ENCODE results near the gene SPPL2A. TPM values are rescaled to one million over a fixed set of nuclear protein-coding genes. Genes with fewer than 3 reads are reported as not detected.

The SPPL2A gene
- total and polyA plus RNA-seq, 10 of the 15 experiments (the other 5 are each of a cell fraction or from before 2014, with no cell fraction given): 11.3 to 83.8 (median 44.0) TPM

DNA sequence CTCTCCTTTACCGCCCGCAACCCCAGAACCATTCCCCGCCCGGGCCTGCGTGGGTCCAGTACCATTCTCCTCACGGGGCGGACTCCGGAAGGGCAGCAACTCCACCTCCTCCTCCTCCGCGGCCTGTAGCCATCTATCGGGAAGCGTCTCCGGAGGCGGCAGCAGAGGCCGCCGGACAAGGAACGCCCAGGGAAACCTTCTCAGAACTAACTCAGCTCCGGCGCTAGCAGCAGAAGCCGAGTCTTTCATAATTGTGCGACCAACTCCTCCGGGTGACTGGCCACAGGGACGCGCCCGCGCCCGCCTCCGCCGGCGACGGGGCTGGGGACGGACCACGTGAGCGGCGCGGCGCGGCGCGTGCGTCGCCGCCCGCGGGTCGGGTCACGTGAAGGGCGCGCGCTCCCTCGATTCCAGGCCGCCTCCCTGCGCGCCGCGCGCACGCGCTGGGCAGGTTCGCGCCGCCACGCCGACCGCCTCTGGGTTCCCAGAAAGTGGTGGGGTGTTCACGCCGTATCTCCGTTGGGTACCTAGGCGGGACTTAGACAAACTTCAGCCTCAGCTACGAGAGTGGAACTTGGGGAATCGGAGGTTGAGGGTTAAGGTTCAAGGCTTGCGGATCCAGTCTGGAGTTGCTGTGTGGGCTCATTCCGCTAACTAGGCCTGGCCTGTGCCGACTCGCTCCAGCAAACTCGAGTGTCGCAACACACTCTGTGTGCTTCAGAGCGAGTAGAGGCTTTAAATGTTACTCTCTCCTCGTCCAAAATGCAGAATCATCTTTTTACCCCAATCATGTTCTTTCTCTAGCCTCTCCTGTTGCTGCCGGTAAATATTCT lies 78.8 kb downstream of the SPPL2A start, which contains the start of gene TRPM7 (continued):
- TF ChIP-seq, protein P1, sequence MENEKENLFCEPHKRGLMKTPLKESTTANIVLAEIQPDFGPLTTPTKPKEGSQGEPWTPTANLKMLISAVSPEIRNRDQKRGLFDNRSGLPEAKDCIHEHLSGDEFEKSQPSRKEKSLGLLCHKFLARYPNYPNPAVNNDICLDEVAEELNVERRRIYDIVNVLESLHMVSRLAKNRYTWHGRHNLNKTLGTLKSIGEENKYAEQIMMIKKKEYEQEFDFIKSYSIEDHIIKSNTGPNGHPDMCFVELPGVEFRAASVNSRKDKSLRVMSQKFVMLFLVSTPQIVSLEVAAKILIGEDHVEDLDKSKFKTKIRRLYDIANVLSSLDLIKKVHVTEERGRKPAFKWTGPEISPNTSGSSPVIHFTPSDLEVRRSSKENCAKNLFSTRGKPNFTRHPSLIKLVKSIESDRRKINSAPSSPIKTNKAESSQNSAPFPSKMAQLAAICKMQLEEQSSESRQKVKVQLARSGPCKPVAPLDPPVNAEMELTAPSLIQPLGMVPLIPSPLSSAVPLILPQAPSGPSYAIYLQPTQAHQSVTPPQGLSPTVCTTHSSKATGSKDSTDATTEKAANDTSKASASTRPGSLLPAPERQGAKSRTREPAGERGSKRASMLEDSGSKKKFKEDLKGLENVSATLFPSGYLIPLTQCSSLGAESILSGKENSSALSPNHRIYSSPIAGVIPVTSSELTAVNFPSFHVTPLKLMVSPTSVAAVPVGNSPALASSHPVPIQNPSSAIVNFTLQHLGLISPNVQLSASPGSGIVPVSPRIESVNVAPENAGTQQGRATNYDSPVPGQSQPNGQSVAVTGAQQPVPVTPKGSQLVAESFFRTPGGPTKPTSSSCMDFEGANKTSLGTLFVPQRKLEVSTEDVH (IDR thresholded peaks at IDR 0.05; ENCODE audit: low read depth, partially characterized antibody): no peak
- TF ChIP-seq MEF2B (IDR thresholded peaks at IDR 0.05; ENCODE audit: partially characterized antibody, poor library complexity, severe bottlenecking): no peak
- TF ChIP-seq POLR2A (IDR thresholded peaks at IDR 0.05; ENCODE audit: low read depth, low read length): peak; percentile 95
- TF ChIP-seq, protein P2, sequence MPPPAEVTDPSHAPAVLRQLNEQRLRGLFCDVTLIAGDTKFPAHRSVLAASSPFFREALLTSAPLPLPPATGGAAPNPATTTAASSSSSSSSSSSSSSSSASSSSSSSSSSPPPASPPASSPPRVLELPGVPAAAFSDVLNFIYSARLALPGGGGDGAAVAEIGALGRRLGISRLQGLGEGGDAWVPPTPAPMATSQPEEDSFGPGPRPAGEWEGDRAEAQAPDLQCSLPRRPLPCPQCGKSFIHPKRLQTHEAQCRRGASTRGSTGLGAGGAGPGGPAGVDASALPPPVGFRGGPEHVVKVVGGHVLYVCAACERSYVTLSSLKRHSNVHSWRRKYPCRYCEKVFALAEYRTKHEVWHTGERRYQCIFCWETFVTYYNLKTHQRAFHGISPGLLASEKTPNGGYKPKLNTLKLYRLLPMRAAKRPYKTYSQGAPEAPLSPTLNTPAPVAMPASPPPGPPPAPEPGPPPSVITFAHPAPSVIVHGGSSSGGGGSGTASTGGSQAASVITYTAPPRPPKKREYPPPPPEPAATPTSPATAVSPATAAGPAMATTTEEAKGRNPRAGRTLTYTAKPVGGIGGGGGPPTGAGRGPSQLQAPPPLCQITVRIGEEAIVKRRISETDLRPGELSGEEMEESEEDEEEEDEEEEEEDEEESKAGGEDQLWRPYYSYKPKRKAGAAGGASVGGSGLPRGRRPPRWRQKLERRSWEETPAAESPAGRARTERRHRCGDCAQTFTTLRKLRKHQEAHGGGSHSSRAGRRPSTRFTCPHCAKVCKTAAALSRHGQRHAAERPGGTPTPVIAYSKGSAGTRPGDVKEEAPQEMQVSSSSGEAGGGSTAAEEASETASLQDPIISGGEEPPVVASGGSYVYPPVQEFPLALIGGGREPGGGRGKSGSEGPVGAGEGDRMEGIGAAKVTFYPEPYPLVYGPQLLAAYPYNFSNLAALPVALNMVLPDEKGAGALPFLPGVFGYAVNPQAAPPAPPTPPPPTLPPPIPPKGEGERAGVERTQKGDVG (CRISPR knock-in tag; IDR thresholded peaks at IDR 0.05): no peak
- TF ChIP-seq POU2F2 (IDR thresholded peaks at IDR 0.05; ENCODE audit: borderline replicate concordance, low read depth, low read length): peak; percentile 69
- TF ChIP-seq PRDM15 (CRISPR knock-in tag; IDR thresholded peaks at IDR 0.05): no peak
- TF ChIP-seq IKZF2 (IDR thresholded peaks at IDR 0.05): 0 out of 4 replicates have a peak, but pooled peaks of 1 of the 2 experiments have one; percentile 8
- TF ChIP-seq REST (IDR thresholded peaks at IDR 0.05; ENCODE audit: low read depth, low read length): no peak
- TF ChIP-seq FOXM1 (IDR thresholded peaks at IDR 0.05; ENCODE audit: low read depth, low read length): no peak
- peak; percentile 42; the same call in 1 of the 2 replicates for TF ChIP-seq NKRF (conservative IDR thresholded peaks at IDR 0.05)
- no peak for TF ChIP-seq ZZZ3 (IDR thresholded peaks at IDR 0.05; ENCODE audit: control insufficient read depth, insufficient read length, low read depth)
- TF ChIP-seq EED (IDR thresholded peaks at IDR 0.05; ENCODE audit: low read depth): no peak

Data from GM12878 (cell line).